HCT116 (cell line): Measurements from ENCODE around the gene SEMA6B. TPM values are rescaled to one million over a fixed set of nuclear protein-coding genes. Genes with fewer than 3 reads are reported as not detected.

ENCODE experiments used
- ATAC-seq: fragments of 200-7000 bp; cut with Tn5 transposase; 2 replicates; pipeline ENCODE4 v1.9.1; 2020; ENCODE audit warnings: mild to moderate bottlenecking, moderate library complexity
- BruUV-seq: library from RNA; stranded (reverse); fragments of 400-500 nt; replicated peaks from 2 replicates; lab custom pipeline; 2021; lab: Mats Ljungman, UMichigan
- CTCF ChIA-PET: fragments of 300-600 bp; sonication (Branson Sonifier 250); formaldehyde crosslinking; loops from one replicate; lab custom pipeline; 2021; ENCODE audit warnings: antibody characterized with exemption; lab: Charles Lee
- POLR2A ChIA-PET: fragments of 300-600, 350-600 bp; sonication (Branson Sonifier 250); formaldehyde crosslinking; loops from one replicate; lab custom pipeline; 2021; ENCODE audit warnings: antibody characterized with exemption; lab: Charles Lee
- RAD21 ChIA-PET, 2 experiments: fragments of 300-600 bp; sonication (Branson Sonifier 250); formaldehyde crosslinking; loops; one replicate each; lab custom pipeline; 2023; ENCODE audit warnings: low total read pairs in 2 of 2; ENCODE audit not compliant: uncharacterized antibody in 2 of 2, unreplicated experiment in 2 of 2, low non-redundant PET in 1 of 2; lab: Charles Lee
- DNase-seq: peaks from one replicate; pipeline ENCODE4 v3.0.0-alpha.2; 2010; ENCODE audit warnings: low read depth, low spot score
- H2AFZ ChIP-seq: fragments of 200-600 bp; shearing (Covaris generic), sonication (generic); 2 replicates; pipeline ENCODE4 v1.6.1; 2017; ENCODE audit warnings: low read depth, mixed run types, mixed read lengths, antibody characterized with exemption, low read length; ENCODE audit not compliant: poor library complexity, severe bottlenecking
- H3K27ac ChIP-seq: 2 replicates; pipeline ENCODE4 v1.5.1; 2012; ENCODE audit warnings: low read depth, low read length
- H3K27me3 ChIP-seq: fragments of 200-600 bp; sonication (generic); 2 replicates; pipeline ENCODE4 v1.6.1; 2016; ENCODE audit warnings: mixed run types, low read length, mixed read lengths; ENCODE audit not compliant: insufficient read depth
- H3K36me3 ChIP-seq, 2 experiments: fragments of 200-500 bp in 1 of 2; fragments of 200-600 bp in 1 of 2; sonication (Bioruptor generic) in 1 of 2; sonication (generic) in 1 of 2; 2 replicates each; pipeline versions ENCODE4 v1.5.1 to v1.6.1; 2014 to 2016; ENCODE audit warnings: low read length in 2 of 2, inconsistent platforms in 1 of 2, mixed read lengths in 1 of 2, mixed run types in 1 of 2; ENCODE audit not compliant: insufficient read depth in 2 of 2, control insufficient read depth in 1 of 2
- H3K4me1 ChIP-seq, 2 experiments: fragments of 200-600 bp in 1 of 2; sonication (generic) in 1 of 2; 2 replicates each; pipeline versions ENCODE4 v1.5.1 to v1.6.1; 2012 to 2017; ENCODE audit warnings: low read length in 2 of 2, inconsistent platforms in 1 of 2, mild to moderate bottlenecking in 1 of 2, mixed read lengths in 1 of 2, mixed run types in 1 of 2, moderate library complexity in 1 of 2; ENCODE audit not compliant: insufficient read depth in 2 of 2, control insufficient read depth in 1 of 2
- H3K4me2 ChIP-seq: fragments of 200-600 bp; sonication (generic); 2 replicates; pipeline ENCODE4 v1.6.1; 2017; ENCODE audit warnings: mixed run types, low read length, mixed read lengths
- H3K4me3 ChIP-seq, 2 experiments: fragments of 200-600 bp in 1 of 2; sonication (generic) in 1 of 2; replicated peaks in 1 of 2; 2 replicates each; pipeline ENCODE4 v1.5.1; 2011 to 2016; ENCODE audit warnings: low read length in 2 of 2, control low read depth in 1 of 2, low read depth in 1 of 2, mild to moderate bottlenecking in 1 of 2, mixed read lengths in 1 of 2, mixed run types in 1 of 2
- H3K79me2 ChIP-seq: fragments of 200-600 bp; sonication (generic); 2 replicates; pipeline ENCODE4 v1.6.1; 2017; ENCODE audit warnings: mild to moderate bottlenecking, mixed run types, low read length, moderate library complexity, mixed read lengths; ENCODE audit not compliant: insufficient read depth
- H3K9ac ChIP-seq: fragments of 200-600 bp; sonication (generic); 2 replicates; pipeline ENCODE4 v1.6.1; 2016; ENCODE audit warnings: low read length, mixed read lengths
- H3K9me2 ChIP-seq: fragments of 200-600 bp; sonication (generic), shearing (Covaris generic); 2 replicates; pipeline ENCODE4 v1.6.1; 2017; ENCODE audit warnings: mixed run types, mild to moderate bottlenecking, moderate library complexity; ENCODE audit not compliant: insufficient read depth
- H3K9me3 ChIP-seq, 2 experiments: fragments of 200-500 bp in 1 of 2; fragments of 200-600 bp in 1 of 2; sonication (Bioruptor generic) in 1 of 2; sonication (generic) in 1 of 2; 2 replicates each; pipeline ENCODE4 v1.6.1; 2014 to 2017; ENCODE audit warnings: low read length in 2 of 2, mixed read lengths in 2 of 2, inconsistent platforms in 1 of 2, low read depth in 1 of 2, mild to moderate bottlenecking in 1 of 2, mixed run types in 1 of 2, moderate library complexity in 1 of 2; ENCODE audit not compliant: control insufficient read depth in 1 of 2, insufficient read depth in 1 of 2
- H4K20me1 ChIP-seq: fragments of 200-600 bp; sonication (generic), shearing (Covaris generic); 2 replicates; pipeline ENCODE4 v1.6.1; 2017; ENCODE audit warnings: mixed run types, mild to moderate bottlenecking, moderate library complexity; ENCODE audit not compliant: insufficient read depth
- CBX3 ChIP-seq: IDR thresholded peaks from 2 replicates; pipeline ENCODE4 v1.6.1; 2012; ENCODE audit warnings: low read depth
- EGR1 ChIP-seq: IDR thresholded peaks from 2 replicates; pipeline ENCODE4 v1.6.1; 2012; ENCODE audit warnings: low read depth
- POLR2AphosphoS5 ChIP-seq: IDR thresholded peaks from 2 replicates; pipeline ENCODE4 v1.6.1; 2011; ENCODE audit warnings: mild to moderate bottlenecking, low read depth, low read length, moderate library complexity
- RAD21 ChIP-seq: IDR thresholded peaks from 2 replicates; pipeline ENCODE4 v1.6.1; 2012; ENCODE audit warnings: low read depth, mild to moderate bottlenecking
- SP1 ChIP-seq: IDR thresholded peaks from 2 replicates; pipeline ENCODE4 v1.6.1; 2012; ENCODE audit warnings: low read depth
- TCF7L2 ChIP-seq: IDR thresholded peaks from 2 replicates; pipeline ENCODE4 v1.7.0; 2011; ENCODE audit warnings: borderline replicate concordance, inconsistent platforms; ENCODE audit not compliant: insufficient read depth, insufficient read length; ENCODE audit errors: extremely low read depth
- YY1 ChIP-seq: IDR thresholded peaks from 2 replicates; pipeline ENCODE4 v1.6.1; 2011; ENCODE audit warnings: low read length, low read depth, moderate library complexity, mild to moderate bottlenecking; ENCODE audit not compliant: insufficient replicate concordance; ENCODE audit errors: extremely low read depth
- ZBTB33 ChIP-seq: IDR thresholded peaks from 2 replicates; pipeline ENCODE4 v1.6.1; 2011; ENCODE audit warnings: mild to moderate bottlenecking, low read length, moderate library complexity; ENCODE audit not compliant: insufficient replicate concordance; ENCODE audit errors: extremely low read depth
- ZNF274 ChIP-seq: fragments of 200-500 bp; sonication (Bioruptor generic); IDR thresholded peaks from 2 replicates; pipeline ENCODE4 v1.6.1; 2014; ENCODE audit warnings: mild to moderate bottlenecking, low read depth, low read length, inconsistent platforms
- intact Hi-C: fragments of 100-400 bp; cut with micrococcal nuclease; formaldehyde crosslinking; loops from 2 replicates; pipeline ENCODE4 v1.10.0; 2022
- total RNA-seq: library from RNA; stranded (reverse); gene quantifications from one replicate; pipeline ENCODE4 v1.2.1, GENCODE V29; 2021; ENCODE audit not compliant: unreplicated experiment

Gene SEMA6B
- total RNA-seq, 1 experiment from 2014 or later, result 58.4 TPM

GRCh38 chr19:4536798-4537197 is 22.7 kb downstream of the SEMA6B start (continued):
- TF ChIP-seq CBX3 (no peak), ZBTB33 (no peak), SP1 (no peak)

GRCh38 chr19:4534836-4535658 is 24.4 kb downstream of the SEMA6B start, which contains the start of gene PLIN5:
TSS of gene PLIN5 (minus strand) at chr19:4535224. CDS start at chr19:4534074, 1,150 bp downstream.
- ChIA-PET CTCF (interaction anchor here (0.6 to 2.0 kb wide), 9 partner anchors 12 to 268 kb away, joined by 3 to 76 read pairs (median 4); no protein-coding TSS in a partner anchor), RAD21 (interaction anchor here in 1 of 2 experiments (1.2 kb wide), 1 partner anchor 12 kb away, joined by 3 read pairs; no protein-coding TSS in a partner anchor), POLR2A (interaction anchor here (0.6 to 2.1 kb wide), 9 partner anchors 10 to 139 kb away, joined by 3 to 8 read pairs (median 3); partner anchors contain the start of gene HDGFL2)
- peak within 1 kb of the TSS; percentile 91 for H3K4me2 ChIP-seq
- peak within 1 kb of the TSS; percentile 50 to 62 for H3K4me3 ChIP-seq
- H3K9me3 ChIP-seq, result no peaks in the 10 kb centered on the region
- TF ChIP-seq POLR2AphosphoS5 (peak; percentile 44; the same call in 1 of the 2 replicates), TCF7L2 (peak; percentile 26), EGR1 (peak; percentile 94), YY1 (no peak), RAD21 (no peak), ZNF274 (no peak)
- H3K27me3 ChIP-seq, result no peaks in the 10 kb centered on the region
- no peaks in the 10 kb centered on the region for H4K20me1 ChIP-seq
- ATAC-seq (peak; percentile 96), DNase-seq (peak; percentile 65)
- intact Hi-C loops, result no loop called here
- H2AFZ ChIP-seq, result peak within 1 kb of the TSS; percentile 10
- no peaks in the 10 kb centered on the region for H3K9me2 ChIP-seq
- H3K9ac ChIP-seq, result peak within 1 kb of the TSS; percentile 52
- peak within 1 kb of the TSS; percentile 7; the same call in 1 of the 2 replicates for H3K27ac ChIP-seq
- BruUV-seq, result TSS peak; percentile 45
- H3K36me3 ChIP-seq, result no peaks in the 10 kb centered on the region
- H3K79me2 ChIP-seq, result no peaks in the 10 kb centered on the region
- peaks cover 12 to 30% of the 10 kb centered on the region in 2 experiments; a peak in 3 of 4 replicates for H3K4me1 ChIP-seq
